ENCODE measurements around the gene DHCR7.

The DHCR7 gene

GRCh38 chr11:71463331-71464211 lies 15.4 kb upstream of the DHCR7 start:
- peaks cover 0 to 39% (median 6%) of the 10 kb centered on the region in 11 experiments; a peak in 14 of 22 replicates for H3K9me3 ChIP-seq (replicated peaks in 1 of 11)
- H3K4me1 ChIP-seq: peaks cover 0 to 22% (median 17%) of the 10 kb centered on the region in 10 experiments; a peak in 13 of 20 replicates
- peaks cover 82 to 100% (median 94%) of the 10 kb centered on the region in 11 experiments for H3K36me3 ChIP-seq
- TF ChIP-seq Cebpa-rat (IDR thresholded peaks at IDR 0.05): no peak
- no peak overlapping the region for H3K9ac ChIP-seq
- no peak overlapping the region for H3K27ac ChIP-seq
- peak overlapping the region in 2 of 11 experiments; percentile 20 to 72; a peak in 1 of 22 replicates for H3K4me2 ChIP-seq
- H3K27me3 ChIP-seq: no peaks in the 10 kb centered on the region
- H4K20me1 ChIP-seq: peaks cover 0 to 53% (median 18%) of the 10 kb centered on the region in 11 experiments; a peak in 18 of 22 replicates
- no peak overlapping the region for H3K4me3 ChIP-seq

GRCh38 chr11:71462726-71463125 lies 14.5 kb upstream of the DHCR7 start:
- Histone ChIP-seq H3K4me3 (no peak overlapping the region), H3K9me3 (replicated peaks in 1 of 11) (peaks cover 0 to 30% (median 3%) of the 10 kb centered on the region in 11 experiments; a peak in 9 of 22 replicates), H3K36me3 (peaks cover 82 to 100% (median 95%) of the 10 kb centered on the region in 11 experiments), H3K27ac (no peak overlapping the region), H3K27me3 (no peaks in the 10 kb centered on the region), H3K4me1 (peaks cover 0 to 22% (median 17%) of the 10 kb centered on the region in 10 experiments; a peak in 13 of 20 replicates), H4K20me1 (peaks cover 0 to 61% (median 27%) of the 10 kb centered on the region in 11 experiments; a peak in 18 of 22 replicates), H3K9ac (no peak overlapping the region), H3K4me2 (no peak overlapping the region)
- TF ChIP-seq Cebpa-rat (IDR thresholded peaks at IDR 0.05): no peak

GRCh38 chr11:71461696-71462095 lies 13.5 kb upstream of the DHCR7 start:
- Histone ChIP-seq H3K36me3 (peaks cover 82 to 100% (median 95%) of the 10 kb centered on the region in 11 experiments), H3K4me1 (peaks cover 0 to 22% (median 17%) of the 10 kb centered on the region in 10 experiments; a peak in 13 of 20 replicates), H3K4me2 (no peak overlapping the region), H3K9ac (no peak overlapping the region), H3K4me3 (no peak overlapping the region), H4K20me1 (peaks cover 5 to 71% (median 37%) of the 10 kb centered on the region in 11 experiments; a peak in 19 of 22 replicates), H3K27ac (no peak overlapping the region), H3K27me3 (no peaks in the 10 kb centered on the region), H3K9me3 (replicated peaks in 1 of 11) (peaks cover 0 to 21% (median 0%) of the 10 kb centered on the region in 11 experiments; a peak in 5 of 22 replicates)
- no peak for TF ChIP-seq Cebpa-rat (IDR thresholded peaks at IDR 0.05)

GRCh38 chr11:71459767-71460320 lies 11.7 kb upstream of the DHCR7 start:
- Histone ChIP-seq H3K4me3 (no peak overlapping the region), H3K36me3 (peaks cover 95 to 100% (median 97%) of the 10 kb centered on the region in 11 experiments), H3K27me3 (no peaks in the 10 kb centered on the region), H4K20me1 (peaks cover 5 to 90% (median 53%) of the 10 kb centered on the region in 11 experiments; a peak in 19 of 22 replicates), H3K4me1 (peaks cover under 1 to 15% (median 10%) of the 10 kb centered on the region in 10 experiments; a peak in 19 of 20 replicates), H3K4me2 (no peak overlapping the region), H3K27ac (no peak overlapping the region), H3K9me3 (replicated peaks in 1 of 11) (peaks cover 0 to 15% (median 0%) of the 10 kb centered on the region in 11 experiments; a peak in 4 of 22 replicates), H3K9ac (no peak overlapping the region)
- no peak for TF ChIP-seq Cebpa-rat (IDR thresholded peaks at IDR 0.05)

- no peak for TF ChIP-seq Cebpa-rat (IDR thresholded peaks at IDR 0.05)
- Histone ChIP-seq H4K20me1 (peaks cover 12 to 96% (median 59%) of the 10 kb centered on the region in 11 experiments; a peak in 21 of 22 replicates), H3K9ac (no peak overlapping the region), H3K27me3 (no peaks in the 10 kb centered on the region), H3K27ac (no peak overlapping the region), H3K9me3 (replicated peaks in 1 of 11) (peaks cover 0 to 15% (median 0%) of the 10 kb centered on the region in 11 experiments; a peak in 4 of 22 replicates), H3K4me2 (no peak overlapping the region), H3K36me3 (peaks cover 95 to 100% (median 98%) of the 10 kb centered on the region in 11 experiments), H3K4me3 (no peak overlapping the region), H3K4me1 (peaks cover 6 to 20% (median 13%) of the 10 kb centered on the region in 10 experiments)
Observed at GRCh38 chr11:71459076-71459766, 11.0 kb upstream of the DHCR7 start.

GRCh38 chr11:71458146-71459070 lies 10.2 kb upstream of the DHCR7 start:
- Histone ChIP-seq H3K4me1 (peaks cover 14 to 26% (median 17%) of the 10 kb centered on the region in 10 experiments), H3K9ac (no peak overlapping the region; a peak in 1 of 22 replicates), H3K4me2 (no peak overlapping the region), H3K27me3 (no peaks in the 10 kb centered on the region), H3K36me3 (peaks cover 87 to 94% (median 90%) of the 10 kb centered on the region in 11 experiments), H4K20me1 (peaks cover 20 to 99% (median 62%) of the 10 kb centered on the region in 11 experiments; a peak in 21 of 22 replicates), H3K9me3 (replicated peaks in 1 of 11) (peaks cover 0 to 7% (median 0%) of the 10 kb centered on the region in 11 experiments; a peak in 2 of 22 replicates), H3K4me3 (no peak overlapping the region), H3K27ac (no peak overlapping the region)
- no peak for TF ChIP-seq Cebpa-rat (IDR thresholded peaks at IDR 0.05)

GRCh38 chr11:71456831-71457230 lies 8.6 kb upstream of the DHCR7 start:
- no peaks in the 10 kb centered on the region for H3K27me3 ChIP-seq
- no peaks in the 10 kb centered on the region for H3K9me3 ChIP-seq (replicated peaks in 1 of 11)
- peaks cover 72 to 78% (median 74%) of the 10 kb centered on the region in 11 experiments for H3K36me3 ChIP-seq
- peak overlapping the region in 2 of 11 experiments; percentile 20 to 25; a peak in 2 of 22 replicates for H3K9ac ChIP-seq
- no peak overlapping the region for H3K4me2 ChIP-seq
- no peak overlapping the region for H3K27ac ChIP-seq
- no peak for TF ChIP-seq Cebpa-rat (IDR thresholded peaks at IDR 0.05)
- peaks cover 22 to 83% (median 62%) of the 10 kb centered on the region in 11 experiments; a peak in 21 of 22 replicates for H4K20me1 ChIP-seq
- peaks cover 22 to 32% (median 25%) of the 10 kb centered on the region in 10 experiments for H3K4me1 ChIP-seq
- no peak overlapping the region for H3K4me3 ChIP-seq

Data from BLaER1 treated with 17β-estradiol and CSF1 and Interleukin-3, amounts not matched to agents 10 nM and 100 nM (cell line).